AG04450 (cell line): ENCODE measurements around the gene SLC8A1. TPM values are rescaled to one million over a fixed set of nuclear protein-coding genes. Genes with fewer than 3 reads are reported as not detected.

Experiments
- CTCF ChIA-PET: fragments of 300-600, 350-600 bp; formaldehyde crosslinking; extraction: SDS; loops from one replicate; lab custom pipeline; 2022; ENCODE audit warnings: antibody characterized with exemption, inconsistent platforms; lab: Charles Lee
- POLR2A ChIA-PET: fragments of 350-600 bp; formaldehyde crosslinking; extraction: SDS; loops from one replicate; lab custom pipeline; 2021; ENCODE audit warnings: antibody characterized with exemption, inconsistent platforms; lab: Yijun Ruan, JAX
- DNase-seq: peaks from one replicate; pipeline ENCODE4 v3.0.0-alpha.2; 2011; ENCODE audit warnings: low read depth, low spot score
- H3K27ac ChIP-seq: one replicate; pipeline ENCODE4 v1.5.1; 2012; ENCODE audit warnings: low read depth, low read length, control low read depth
- H3K27me3 ChIP-seq: one replicate; pipeline ENCODE4 v1.6.0; 2012; ENCODE audit warnings: low read length; ENCODE audit not compliant: control insufficient read depth, insufficient read depth
- H3K4me3 ChIP-seq: 2 replicates; pipeline ENCODE4 v1.5.1; 2011; ENCODE audit warnings: mild to moderate bottlenecking, low read depth, low read length, control low read depth
- H3K9me3 ChIP-seq: 2 replicates; pipeline ENCODE4 v1.5.1; 2012; ENCODE audit warnings: low read length; ENCODE audit not compliant: control insufficient read depth, insufficient read depth
- CTCF ChIP-seq: IDR thresholded peaks from 2 replicates; pipeline ENCODE4 v1.5.1; 2011; ENCODE audit warnings: low read depth, low read length, control low read depth, inconsistent platforms
- polyA plus RNA-seq: library from polyadenylated mRNA; depleted of rRNA; stranded (reverse); fragments of >200 nt; gene quantifications from 2 replicates; pipeline ENCODE4 v1.2.3, GENCODE V29; 2011

The SLC8A1 gene
- polyA plus RNA-seq, 1 experiment, result 19.3 TPM

GRCh38 chr2:40488927-40489677 lies 37.2 kb upstream of the SLC8A1 start:
- CTCF ChIA-PET, result interaction anchor here (1.1 to 2.5 kb wide), 5 partner anchors 8 to 270 kb away, joined by 4 to 12 read pairs (median 8); no protein-coding TSS in a partner anchor
- TF ChIP-seq CTCF, result no peak
- Histone ChIP-seq H3K4me3 (peak overlapping the region; percentile 49), H3K27me3 (no peaks in the 10 kb centered on the region), H3K27ac (no peak overlapping the region), H3K9me3 (no peaks in the 10 kb centered on the region)
- POLR2A ChIA-PET, result interaction anchor here (0.7 kb wide), 1 partner anchor 708 kb away, joined by 6 read pairs; no protein-coding TSS in a partner anchor
- DNase-seq, result no peak

- Histone ChIP-seq H3K9me3 (no peaks in the 10 kb centered on the region), H3K27ac (no peak overlapping the region), H3K27me3 (no peaks in the 10 kb centered on the region), H3K4me3 (no peak overlapping the region)
- peak; percentile 61 for TF ChIP-seq CTCF
- CTCF ChIA-PET, result interaction anchor here (0.6 to 2.5 kb wide), 40 partner anchors 8 to 1222 kb away, joined by 3 to 14 read pairs (median 4); no protein-coding TSS in a partner anchor
- no peak for DNase-seq
- POLR2A ChIA-PET, result interaction anchor here (0.7 kb wide), 1 partner anchor 707 kb away, joined by 6 read pairs; no protein-coding TSS in a partner anchor
These were observed 36.3 kb upstream of the SLC8A1 start for GRCh38 chr2:40488101-40488601.

- no peak for DNase-seq
- ChIA-PET POLR2A (no interaction called here), CTCF (interaction anchor here (0.6 to 2.5 kb wide), 35 partner anchors 7 to 1221 kb away, joined by 3 to 14 read pairs (median 4); no protein-coding TSS in a partner anchor)
- no peak overlapping the region for H3K27ac ChIP-seq
- H3K4me3 ChIP-seq, result no peak overlapping the region
- TF ChIP-seq CTCF, result no peak
- H3K9me3 ChIP-seq, result no peaks in the 10 kb centered on the region; the same call in 1 of the 2 replicates
- no peaks in the 10 kb centered on the region for H3K27me3 ChIP-seq
These were observed 35.7 kb upstream of the SLC8A1 start for GRCh38 chr2:40487602-40488001.

- DNase-seq, result no peak
- POLR2A ChIA-PET, result no interaction called here
- CTCF ChIA-PET, result no interaction called here
- no peak overlapping the region for H3K4me3 ChIP-seq
- no peaks in the 10 kb centered on the region for H3K27me3 ChIP-seq
- TF ChIP-seq CTCF, result no peak
- no peaks in the 10 kb centered on the region; the same call in 1 of the 2 replicates for H3K9me3 ChIP-seq
- no peak overlapping the region for H3K27ac ChIP-seq
These were observed 34.0 kb upstream of the SLC8A1 start for GRCh38 chr2:40485854-40486253.

- ChIA-PET POLR2A (no interaction called here), CTCF (no interaction called here)
- H3K4me3 ChIP-seq, result no peak overlapping the region
- TF ChIP-seq CTCF, result no peak
- no peaks in the 10 kb centered on the region for H3K27me3 ChIP-seq
- no peak for DNase-seq
- H3K27ac ChIP-seq, result no peak overlapping the region
- no peaks in the 10 kb centered on the region; the same call in 1 of the 2 replicates for H3K9me3 ChIP-seq
These were observed 33.4 kb upstream of the SLC8A1 start for GRCh38 chr2:40485318-40485717.
